ENCODE data around the gene EME2.

The EME2 gene

DNA sequence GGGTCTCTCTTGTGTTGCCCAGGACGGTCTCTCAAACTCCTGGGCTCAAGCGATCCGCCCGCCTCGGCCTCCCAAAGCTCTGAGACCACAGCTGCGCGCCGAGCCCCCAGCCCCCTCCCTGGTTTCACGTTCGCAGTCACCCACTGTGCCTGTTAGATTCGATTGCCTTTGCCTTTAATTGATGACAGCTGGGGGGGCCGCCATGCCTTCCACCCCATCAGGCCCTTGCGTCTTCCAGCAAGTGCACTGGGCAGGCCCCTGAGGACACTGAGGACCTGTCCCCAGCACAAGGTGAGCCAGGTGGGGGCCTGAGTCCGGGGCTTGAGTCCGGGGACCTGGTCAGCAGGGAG, 17.6 kb downstream of the EME2 start:
- no peak for DNase-seq (ENCODE audit: low read depth)
- no peak overlapping the region for H3K4me3 ChIP-seq (ENCODE audit: low read length)
- TF ChIP-seq, protein P1, sequence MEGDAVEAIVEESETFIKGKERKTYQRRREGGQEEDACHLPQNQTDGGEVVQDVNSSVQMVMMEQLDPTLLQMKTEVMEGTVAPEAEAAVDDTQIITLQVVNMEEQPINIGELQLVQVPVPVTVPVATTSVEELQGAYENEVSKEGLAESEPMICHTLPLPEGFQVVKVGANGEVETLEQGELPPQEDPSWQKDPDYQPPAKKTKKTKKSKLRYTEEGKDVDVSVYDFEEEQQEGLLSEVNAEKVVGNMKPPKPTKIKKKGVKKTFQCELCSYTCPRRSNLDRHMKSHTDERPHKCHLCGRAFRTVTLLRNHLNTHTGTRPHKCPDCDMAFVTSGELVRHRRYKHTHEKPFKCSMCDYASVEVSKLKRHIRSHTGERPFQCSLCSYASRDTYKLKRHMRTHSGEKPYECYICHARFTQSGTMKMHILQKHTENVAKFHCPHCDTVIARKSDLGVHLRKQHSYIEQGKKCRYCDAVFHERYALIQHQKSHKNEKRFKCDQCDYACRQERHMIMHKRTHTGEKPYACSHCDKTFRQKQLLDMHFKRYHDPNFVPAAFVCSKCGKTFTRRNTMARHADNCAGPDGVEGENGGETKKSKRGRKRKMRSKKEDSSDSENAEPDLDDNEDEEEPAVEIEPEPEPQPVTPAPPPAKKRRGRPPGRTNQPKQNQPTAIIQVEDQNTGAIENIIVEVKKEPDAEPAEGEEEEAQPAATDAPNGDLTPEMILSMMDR (conservative IDR thresholded peaks at IDR 0.05; ENCODE audit: low read length) = no peak

- TF ChIP-seq, protein P1 (conservative IDR thresholded peaks at IDR 0.05; ENCODE audit: low read length) = no peak
- no peak for DNase-seq (ENCODE audit: low read depth)
- H3K4me3 ChIP-seq (ENCODE audit: low read length) = no peak overlapping the region
These were observed 18.1 kb downstream of the EME2 start for GRCh38 chr16:1790611-1791255.

DNA sequence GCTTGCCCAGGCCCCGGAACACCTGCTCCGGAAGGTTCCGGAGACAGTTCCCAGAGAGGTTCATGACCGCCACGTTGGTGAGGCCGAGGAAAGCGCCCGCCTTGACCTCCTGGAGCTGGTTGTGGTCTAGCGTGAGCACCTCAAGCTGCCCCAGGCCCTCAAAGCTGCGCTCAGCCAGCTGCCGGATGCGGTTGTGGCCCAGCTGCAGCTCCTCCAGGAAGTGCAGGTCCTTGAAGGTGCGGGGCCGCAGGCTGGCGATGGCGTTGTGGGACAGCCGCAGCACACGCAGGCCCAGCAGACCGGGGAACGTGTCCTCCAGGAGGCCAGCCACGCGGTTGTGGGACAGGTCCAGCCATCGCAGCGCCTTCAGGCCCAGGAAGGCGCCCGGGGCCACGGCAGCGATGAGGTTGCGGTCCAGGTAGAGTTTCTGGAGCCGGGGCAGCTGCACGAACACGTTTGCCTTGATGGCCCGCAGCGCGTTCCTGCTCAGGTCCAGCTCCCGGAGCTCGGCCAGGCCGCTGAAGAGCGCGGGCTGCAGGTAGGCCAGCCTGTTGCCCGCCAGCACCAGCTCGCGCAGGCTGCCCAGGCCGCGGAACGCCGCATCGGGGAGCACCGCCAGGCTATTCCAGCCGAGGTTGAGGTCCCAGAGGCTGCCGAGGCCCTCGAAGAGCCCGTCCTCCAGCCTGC, 18.8 kb downstream of the EME2 start:
- TF ChIP-seq, protein P1 (conservative IDR thresholded peaks at IDR 0.05; ENCODE audit: low read length) = no peak

GRCh38 chr16:1791943-1792812, 19.6 kb downstream of the EME2 start:
- TF ChIP-seq, protein P1 (conservative IDR thresholded peaks at IDR 0.05; ENCODE audit: low read length) = no peak
- no peak for DNase-seq (ENCODE audit: low read depth)
- H3K4me3 ChIP-seq (ENCODE audit: low read length) = no peak overlapping the region

More for the DNA sequence above, 18.8 kb downstream of the EME2 start:
- no peak overlapping the region for H3K4me3 ChIP-seq (ENCODE audit: low read length)
- DNase-seq (ENCODE audit: low read depth) = no peak

GRCh38 chr16:1792836-1793577, 20.4 kb downstream of the EME2 start:
- DNase-seq (ENCODE audit: low read depth) = no peak
- TF ChIP-seq, protein P1 (conservative IDR thresholded peaks at IDR 0.05; ENCODE audit: low read length) = no peak
- H3K4me3 ChIP-seq (ENCODE audit: low read length) = no peak overlapping the region

DNA sequence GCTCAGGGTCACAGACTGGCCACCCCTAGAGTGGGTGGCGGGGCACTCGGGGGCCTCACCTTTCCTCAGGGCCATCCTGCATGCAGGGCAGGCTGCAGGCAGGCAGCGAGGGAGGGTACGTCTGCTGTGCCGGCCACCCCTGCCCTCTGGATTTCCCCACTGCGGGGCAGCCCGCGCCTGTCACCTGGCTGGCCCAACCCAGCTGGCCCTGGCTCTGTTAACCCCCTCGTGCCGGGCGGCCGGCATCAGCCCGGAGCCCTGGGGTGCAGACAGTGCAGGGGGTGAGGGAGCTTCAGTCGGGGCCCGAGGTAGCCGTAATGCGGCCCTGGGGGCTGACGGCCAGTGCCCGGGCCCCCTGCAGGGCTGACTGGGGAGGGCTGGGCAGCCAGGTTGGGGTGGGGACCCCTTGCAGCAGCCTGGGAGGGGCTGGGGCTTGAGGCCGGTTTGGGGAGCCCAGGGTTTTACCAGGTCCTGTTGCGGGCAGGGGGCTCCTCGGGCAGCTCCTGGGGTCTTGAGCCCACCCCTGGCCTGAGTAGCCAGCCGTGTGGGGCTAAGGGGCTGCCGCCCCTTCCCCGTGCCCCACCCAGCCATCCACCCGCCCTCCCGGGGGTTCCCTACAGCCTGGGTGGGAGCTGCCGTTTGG, 21.1 kb downstream of the EME2 start, which contains the start of gene IGFALS:
Gene IGFALS (minus strand): TSS at position 128 of the 643 bp plus-strand sequence. CDS start 53 bp downstream, at position 75.
- no peak within 1 kb of the TSS for H3K4me3 ChIP-seq (ENCODE audit: low read length)
- TF ChIP-seq, protein P1 (conservative IDR thresholded peaks at IDR 0.05; ENCODE audit: low read length) = no peak
- DNase-seq (ENCODE audit: low read depth) = no peak
